IPS-NIHi7 (cell line): ENCODE data around the gene PAK2.
"Not testable (repeated sequence)": the region's sequence is repeated elsewhere in the genome, so short reads cannot be mapped to it uniquely, and the experiment has no call there.

Experiments
- DNase-seq: peaks from one replicate; pipeline ENCODE4 v3.0.0; 2012; ENCODE audit warnings: mixed read lengths; ENCODE audit errors: extremely low spot score

Gene PAK2

GRCh38 chr3:196782511-196782910 lies 42.9 kb downstream of the PAK2 start:
- no peak for DNase-seq

- no peak for DNase-seq
These were observed 48.9 kb downstream of the PAK2 start for GRCh38 chr3:196788528-196788927.

- DNase-seq = no peak
These were observed 50.3 kb downstream of the PAK2 start for GRCh38 chr3:196789885-196790359.

- no peak for DNase-seq
These were observed 51.0 kb downstream of the PAK2 start for GRCh38 chr3:196790636-196791035.

- DNase-seq = no peak
These were observed 53.1 kb downstream of the PAK2 start for GRCh38 chr3:196792771-196793170.

- peak; percentile 53 for DNase-seq
These were observed 53.6 kb downstream of the PAK2 start for GRCh38 chr3:196793246-196793645.

GRCh38 chr3:196794467-196794866 lies 54.8 kb downstream of the PAK2 start:
- no peak for DNase-seq

- DNase-seq = no peak
These were observed 56.7 kb downstream of the PAK2 start for GRCh38 chr3:196796317-196796716.

GRCh38 chr3:196800742-196801434 lies 61.2 kb downstream of the PAK2 start:
- no peak for DNase-seq

- DNase-seq = no peak
These were observed 64.3 kb downstream of the PAK2 start for GRCh38 chr3:196803891-196804468.

GRCh38 chr3:196804773-196805172 lies 65.1 kb downstream of the PAK2 start:
- no peak for DNase-seq

GRCh38 chr3:196810963-196811581 lies 71.4 kb downstream of the PAK2 start:
- no peak for DNase-seq

- DNase-seq = no peak
These were observed 73.2 kb downstream of the PAK2 start for GRCh38 chr3:196812853-196813252.

- no peak for DNase-seq
These were observed 74.2 kb downstream of the PAK2 start for GRCh38 chr3:196813903-196814302.

GRCh38 chr3:196821806-196822355 lies 82.2 kb downstream of the PAK2 start:
- DNase-seq = no peak

GRCh38 chr3:196829651-196830050 lies 90.0 kb downstream of the PAK2 start:
- DNase-seq = not testable (repeated sequence)

GRCh38 chr3:196835086-196835485 lies 95.4 kb downstream of the PAK2 start:
- no peak for DNase-seq

- not testable (repeated sequence) for DNase-seq
These were observed 97.0 kb downstream of the PAK2 start for GRCh38 chr3:196836626-196837025.

GRCh38 chr3:196837819-196838420 lies 98.3 kb downstream of the PAK2 start:
- peak; percentile 89 for DNase-seq

GRCh38 chr3:196839351-196839750 lies 99.7 kb downstream of the PAK2 start:
- not testable (repeated sequence) for DNase-seq

GRCh38 chr3:196842567-196843434 lies 103.1 kb downstream of the PAK2 start:
- DNase-seq = no peak
